ENCODE results near the gene ARMH3.

ARMH3 gene

DNA sequence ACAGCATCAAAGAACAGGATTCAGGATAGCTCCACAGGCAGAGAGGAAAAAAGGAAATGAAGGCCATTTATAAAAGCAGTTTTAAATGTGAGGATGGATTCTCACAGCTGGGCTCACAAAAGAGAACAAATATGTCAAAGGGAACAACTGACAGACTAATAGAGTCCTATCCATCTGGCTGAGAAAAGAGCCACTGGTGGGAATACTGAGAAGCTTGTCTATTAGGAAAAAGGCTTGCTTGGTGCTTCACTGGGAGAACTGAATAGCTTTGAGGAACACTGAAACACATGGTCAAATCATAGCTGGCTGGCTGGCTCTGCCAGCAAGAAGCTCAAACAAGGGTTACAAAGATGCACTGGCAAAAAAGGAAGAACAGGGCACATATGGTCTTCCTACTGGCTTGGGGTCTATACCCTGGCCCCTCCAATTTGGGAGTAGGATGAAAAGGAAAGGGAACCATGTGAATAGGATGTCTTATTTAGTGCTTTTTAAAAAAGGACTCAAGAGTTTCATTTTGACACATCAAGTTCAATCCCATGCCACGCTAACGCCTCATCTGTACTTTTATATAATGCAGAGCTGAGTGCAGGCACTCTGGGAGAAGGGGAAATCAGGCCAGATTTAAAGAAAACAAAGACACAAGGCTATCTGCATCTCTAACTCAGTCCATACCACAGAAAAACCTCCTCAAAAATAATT lies 167.6 kb downstream of the ARMH3 start:
- TF ChIP-seq POLR2A (IDR thresholded peaks at IDR 0.05; ENCODE audit: low read depth, low read length) (no peak), TAF1 (IDR thresholded peaks at IDR 0.05; ENCODE audit: borderline replicate concordance, low read depth, low read length) (no peak), POLR2AphosphoS5 (IDR thresholded peaks at IDR 0.05; ENCODE audit: low read depth, low read length) (no peak)
- FAIRE-seq: peak; percentile 73

GRCh38 chr10:101887775-101888174 lies 168.2 kb downstream of the ARMH3 start:
- DNase-seq (ENCODE audit: insufficient read length): no peak
- TF ChIP-seq POLR2AphosphoS5 (IDR thresholded peaks at IDR 0.05; ENCODE audit: low read depth, low read length) (no peak), POLR2A (IDR thresholded peaks at IDR 0.05; ENCODE audit: low read depth, low read length) (no peak), TAF1 (IDR thresholded peaks at IDR 0.05; ENCODE audit: borderline replicate concordance, low read depth, low read length) (no peak)
- no peak for FAIRE-seq

More for the DNA sequence above, 167.6 kb downstream of the ARMH3 start:
- DNase-seq (ENCODE audit: insufficient read length): no peak

- FAIRE-seq: peak; percentile 82
- no peak for DNase-seq (ENCODE audit: insufficient read length)
- TF ChIP-seq POLR2A (IDR thresholded peaks at IDR 0.05; ENCODE audit: low read depth, low read length) (no peak), TAF1 (IDR thresholded peaks at IDR 0.05; ENCODE audit: borderline replicate concordance, low read depth, low read length) (no peak), POLR2AphosphoS5 (IDR thresholded peaks at IDR 0.05; ENCODE audit: low read depth, low read length) (no peak)
Observed at GRCh38 chr10:101886521-101887312, 169.3 kb downstream of the ARMH3 start.

- DNase-seq (ENCODE audit: insufficient read length): no peak
- TF ChIP-seq POLR2AphosphoS5 (IDR thresholded peaks at IDR 0.05; ENCODE audit: low read depth, low read length) (no peak), TAF1 (IDR thresholded peaks at IDR 0.05; ENCODE audit: borderline replicate concordance, low read depth, low read length) (no peak), POLR2A (IDR thresholded peaks at IDR 0.05; ENCODE audit: low read depth, low read length) (no peak)
- no peak for FAIRE-seq
Observed at GRCh38 chr10:101881036-101881774, 174.8 kb downstream of the ARMH3 start.

DNA sequence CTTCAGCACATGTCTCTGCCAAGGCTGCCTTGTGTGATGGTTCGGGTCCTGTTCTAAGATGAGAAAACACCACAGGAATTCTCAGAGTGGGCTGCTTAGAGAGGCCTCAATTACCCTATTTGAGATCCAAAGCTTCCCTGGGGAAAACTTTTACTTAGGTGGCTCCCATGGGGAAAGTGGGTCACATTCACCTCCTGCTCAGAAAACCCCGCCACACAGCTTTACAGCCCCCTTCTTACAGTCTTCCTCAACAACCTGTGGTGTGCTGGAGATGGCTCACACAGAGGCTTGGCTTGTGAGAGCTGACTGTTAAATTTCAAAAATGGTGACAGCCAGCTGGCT lies 175.8 kb downstream of the ARMH3 start:
- FAIRE-seq: no peak
- TF ChIP-seq POLR2A (IDR thresholded peaks at IDR 0.05; ENCODE audit: low read depth, low read length) (no peak), TAF1 (IDR thresholded peaks at IDR 0.05; ENCODE audit: borderline replicate concordance, low read depth, low read length) (no peak)
- no peak for DNase-seq (ENCODE audit: insufficient read length)

GRCh38 chr10:101879456-101880231 lies 176.3 kb downstream of the ARMH3 start:
- FAIRE-seq (no peak), DNase-seq (ENCODE audit: insufficient read length) (no peak)
- TF ChIP-seq POLR2AphosphoS5 (IDR thresholded peaks at IDR 0.05; ENCODE audit: low read depth, low read length): no peak
- TF ChIP-seq TAF1 (IDR thresholded peaks at IDR 0.05; ENCODE audit: borderline replicate concordance, low read depth, low read length): no peak
- TF ChIP-seq POLR2A (IDR thresholded peaks at IDR 0.05; ENCODE audit: low read depth, low read length): no peak

DNA sequence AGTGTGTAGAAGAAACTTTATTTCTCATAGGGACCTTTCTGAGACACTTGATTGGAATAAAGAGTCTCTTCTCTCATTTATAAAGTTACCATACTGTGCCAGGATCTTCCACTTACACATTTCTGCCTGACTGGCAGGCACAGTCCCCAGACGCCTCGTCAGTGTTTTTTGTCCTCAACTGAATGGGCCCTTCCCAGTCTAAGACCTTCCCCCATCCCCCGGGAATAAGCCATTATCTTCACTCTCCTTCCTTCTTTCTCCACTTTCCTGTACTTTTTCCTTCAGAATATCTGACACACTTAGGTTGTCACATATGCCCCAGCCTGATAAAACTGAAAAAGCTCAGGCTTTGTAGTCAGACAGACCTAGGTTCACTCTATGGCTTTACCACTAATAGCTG lies 177.1 kb downstream of the ARMH3 start:
- TF ChIP-seq POLR2A (IDR thresholded peaks at IDR 0.05; ENCODE audit: low read depth, low read length): no peak
- no peak for TF ChIP-seq TAF1 (IDR thresholded peaks at IDR 0.05; ENCODE audit: borderline replicate concordance, low read depth, low read length)
- TF ChIP-seq POLR2AphosphoS5 (IDR thresholded peaks at IDR 0.05; ENCODE audit: low read depth, low read length): no peak
- DNase-seq (ENCODE audit: insufficient read length): no peak
- no peak for FAIRE-seq

GRCh38 chr10:101875068-101875688 lies 180.8 kb downstream of the ARMH3 start:
- TF ChIP-seq POLR2A (IDR thresholded peaks at IDR 0.05; ENCODE audit: low read depth, low read length) (no peak), POLR2AphosphoS5 (IDR thresholded peaks at IDR 0.05; ENCODE audit: low read depth, low read length) (no peak), TAF1 (IDR thresholded peaks at IDR 0.05; ENCODE audit: borderline replicate concordance, low read depth, low read length) (no peak)
- DNase-seq (ENCODE audit: insufficient read length): no peak
- FAIRE-seq: peak; percentile 86

DNA sequence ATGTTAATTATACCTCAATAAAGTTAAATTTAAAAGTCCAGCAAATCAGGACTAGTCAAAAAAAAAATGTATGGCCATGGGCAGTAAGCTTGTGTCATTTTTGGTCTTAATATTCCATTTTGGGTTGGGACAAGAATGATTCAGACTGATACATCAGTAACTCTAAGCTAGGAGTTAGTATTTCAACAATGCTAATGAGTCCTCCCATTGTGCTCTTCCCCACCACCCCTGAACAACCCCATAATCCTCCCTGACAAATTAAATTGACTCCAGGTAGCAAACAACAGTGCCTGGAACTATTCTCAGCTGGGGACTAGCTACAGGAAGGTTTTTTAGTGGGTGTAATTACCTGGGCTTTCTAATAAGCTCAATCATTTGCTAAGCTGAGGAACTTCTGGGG lies 181.7 kb downstream of the ARMH3 start:
- no peak for DNase-seq (ENCODE audit: insufficient read length)
- no peak for FAIRE-seq
- TF ChIP-seq TAF1 (IDR thresholded peaks at IDR 0.05; ENCODE audit: borderline replicate concordance, low read depth, low read length) (no peak), POLR2A (IDR thresholded peaks at IDR 0.05; ENCODE audit: low read depth, low read length) (no peak)

DNA sequence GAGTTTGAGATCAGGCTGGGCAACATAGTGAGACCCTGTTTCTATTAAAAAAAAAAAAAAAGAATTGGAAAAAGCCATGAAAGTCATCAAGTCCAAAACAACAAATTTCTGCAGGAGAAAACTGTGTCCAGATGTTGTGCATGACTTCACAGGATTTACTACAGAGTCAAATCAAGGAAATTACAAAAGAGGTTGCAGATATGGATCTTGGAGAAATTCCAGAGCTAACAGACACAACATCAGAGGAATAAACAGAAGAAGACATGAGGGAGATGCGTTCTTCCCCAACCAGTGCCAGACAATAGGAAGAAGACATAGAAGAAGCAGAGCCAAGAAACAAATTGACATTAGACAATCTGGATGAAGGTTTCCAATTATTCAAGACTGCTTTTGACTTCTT lies 188.0 kb downstream of the ARMH3 start:
- no peak for TF ChIP-seq TAF1 (IDR thresholded peaks at IDR 0.05; ENCODE audit: borderline replicate concordance, low read depth, low read length)
- no peak for TF ChIP-seq POLR2AphosphoS5 (IDR thresholded peaks at IDR 0.05; ENCODE audit: low read depth, low read length)
- DNase-seq (ENCODE audit: insufficient read length): no peak
- no peak for FAIRE-seq

DNA sequence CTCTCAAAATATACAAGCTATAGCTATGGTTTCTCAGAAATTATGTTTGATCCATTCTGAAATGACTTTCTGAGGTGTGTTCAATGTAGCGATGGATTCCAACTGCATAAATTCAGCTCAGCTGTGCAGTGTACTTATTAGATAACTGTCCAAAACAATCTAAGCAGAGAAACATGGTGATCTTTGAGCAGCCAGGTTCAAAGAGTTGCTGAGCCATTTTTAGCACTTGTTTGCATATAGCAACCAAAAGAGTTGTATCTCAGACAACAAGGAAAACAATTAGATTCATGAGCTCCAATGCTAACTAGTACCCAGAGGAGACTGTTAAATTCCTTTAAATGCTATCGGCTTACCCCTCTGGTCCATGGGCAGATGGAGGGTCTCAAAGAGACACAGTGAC lies 196.4 kb downstream of the ARMH3 start:
- TF ChIP-seq POLR2AphosphoS5 (IDR thresholded peaks at IDR 0.05; ENCODE audit: low read depth, low read length) (no peak), POLR2A (IDR thresholded peaks at IDR 0.05; ENCODE audit: low read depth, low read length) (no peak)
- FAIRE-seq (no peak), DNase-seq (ENCODE audit: insufficient read length) (no peak)

Data from GM12892 (cell line).